HCT116 (cell line): Measurements from ENCODE around the gene TBC1D17. TPM values are rescaled to one million over a fixed set of nuclear protein-coding genes. Genes with fewer than 3 reads are reported as not detected.

ENCODE experiments used
- ATAC-seq: fragments of 200-7000 bp; cut with Tn5 transposase; 2 replicates; pipeline ENCODE4 v1.9.1; 2020; ENCODE audit warnings: mild to moderate bottlenecking, moderate library complexity
- BruUV-seq: library from RNA; stranded (reverse); fragments of 400-500 nt; replicated peaks from 2 replicates; lab custom pipeline; 2021; lab: Mats Ljungman, UMichigan
- CTCF ChIA-PET: fragments of 300-600 bp; sonication (Branson Sonifier 250); formaldehyde crosslinking; loops from one replicate; lab custom pipeline; 2021; ENCODE audit warnings: antibody characterized with exemption; lab: Charles Lee
- POLR2A ChIA-PET: fragments of 300-600, 350-600 bp; sonication (Branson Sonifier 250); formaldehyde crosslinking; loops from one replicate; lab custom pipeline; 2021; ENCODE audit warnings: antibody characterized with exemption; lab: Charles Lee
- RAD21 ChIA-PET, 2 experiments: fragments of 300-600 bp; sonication (Branson Sonifier 250); formaldehyde crosslinking; loops; one replicate each; lab custom pipeline; 2023; ENCODE audit warnings: low total read pairs in 2 of 2; ENCODE audit not compliant: uncharacterized antibody in 2 of 2, unreplicated experiment in 2 of 2, low non-redundant PET in 1 of 2; lab: Charles Lee
- DNase-seq: peaks from one replicate; pipeline ENCODE4 v3.0.0-alpha.2; 2010; ENCODE audit warnings: low read depth, low spot score
- H2AFZ ChIP-seq: fragments of 200-600 bp; shearing (Covaris generic), sonication (generic); 2 replicates; pipeline ENCODE4 v1.6.1; 2017; ENCODE audit warnings: low read depth, mixed run types, mixed read lengths, antibody characterized with exemption, low read length; ENCODE audit not compliant: poor library complexity, severe bottlenecking
- H3K27ac ChIP-seq: 2 replicates; pipeline ENCODE4 v1.5.1; 2012; ENCODE audit warnings: low read depth, low read length
- H3K27me3 ChIP-seq: fragments of 200-600 bp; sonication (generic); 2 replicates; pipeline ENCODE4 v1.6.1; 2016; ENCODE audit warnings: mixed run types, low read length, mixed read lengths; ENCODE audit not compliant: insufficient read depth
- H3K36me3 ChIP-seq, 2 experiments: fragments of 200-500 bp in 1 of 2; fragments of 200-600 bp in 1 of 2; sonication (Bioruptor generic) in 1 of 2; sonication (generic) in 1 of 2; 2 replicates each; pipeline versions ENCODE4 v1.5.1 to v1.6.1; 2014 to 2016; ENCODE audit warnings: low read length in 2 of 2, inconsistent platforms in 1 of 2, mixed read lengths in 1 of 2, mixed run types in 1 of 2; ENCODE audit not compliant: insufficient read depth in 2 of 2, control insufficient read depth in 1 of 2
- H3K4me1 ChIP-seq, 2 experiments: fragments of 200-600 bp in 1 of 2; sonication (generic) in 1 of 2; 2 replicates each; pipeline versions ENCODE4 v1.5.1 to v1.6.1; 2012 to 2017; ENCODE audit warnings: low read length in 2 of 2, inconsistent platforms in 1 of 2, mild to moderate bottlenecking in 1 of 2, mixed read lengths in 1 of 2, mixed run types in 1 of 2, moderate library complexity in 1 of 2; ENCODE audit not compliant: insufficient read depth in 2 of 2, control insufficient read depth in 1 of 2
- H3K4me2 ChIP-seq: fragments of 200-600 bp; sonication (generic); 2 replicates; pipeline ENCODE4 v1.6.1; 2017; ENCODE audit warnings: mixed run types, low read length, mixed read lengths
- H3K4me3 ChIP-seq, 2 experiments: fragments of 200-600 bp in 1 of 2; sonication (generic) in 1 of 2; replicated peaks in 1 of 2; 2 replicates each; pipeline ENCODE4 v1.5.1; 2011 to 2016; ENCODE audit warnings: low read length in 2 of 2, control low read depth in 1 of 2, low read depth in 1 of 2, mild to moderate bottlenecking in 1 of 2, mixed read lengths in 1 of 2, mixed run types in 1 of 2
- H3K79me2 ChIP-seq: fragments of 200-600 bp; sonication (generic); 2 replicates; pipeline ENCODE4 v1.6.1; 2017; ENCODE audit warnings: mild to moderate bottlenecking, mixed run types, low read length, moderate library complexity, mixed read lengths; ENCODE audit not compliant: insufficient read depth
- H3K9ac ChIP-seq: fragments of 200-600 bp; sonication (generic); 2 replicates; pipeline ENCODE4 v1.6.1; 2016; ENCODE audit warnings: low read length, mixed read lengths
- H3K9me2 ChIP-seq: fragments of 200-600 bp; sonication (generic), shearing (Covaris generic); 2 replicates; pipeline ENCODE4 v1.6.1; 2017; ENCODE audit warnings: mixed run types, mild to moderate bottlenecking, moderate library complexity; ENCODE audit not compliant: insufficient read depth
- H3K9me3 ChIP-seq, 2 experiments: fragments of 200-500 bp in 1 of 2; fragments of 200-600 bp in 1 of 2; sonication (Bioruptor generic) in 1 of 2; sonication (generic) in 1 of 2; 2 replicates each; pipeline ENCODE4 v1.6.1; 2014 to 2017; ENCODE audit warnings: low read length in 2 of 2, mixed read lengths in 2 of 2, inconsistent platforms in 1 of 2, low read depth in 1 of 2, mild to moderate bottlenecking in 1 of 2, mixed run types in 1 of 2, moderate library complexity in 1 of 2; ENCODE audit not compliant: control insufficient read depth in 1 of 2, insufficient read depth in 1 of 2
- H4K20me1 ChIP-seq: fragments of 200-600 bp; sonication (generic), shearing (Covaris generic); 2 replicates; pipeline ENCODE4 v1.6.1; 2017; ENCODE audit warnings: mixed run types, mild to moderate bottlenecking, moderate library complexity; ENCODE audit not compliant: insufficient read depth
- ATF3 ChIP-seq: IDR thresholded peaks from 2 replicates; pipeline ENCODE4 v1.6.1; 2012
- CBX3 ChIP-seq: IDR thresholded peaks from 2 replicates; pipeline ENCODE4 v1.6.1; 2012; ENCODE audit warnings: low read depth
- CEBPB ChIP-seq: IDR thresholded peaks from 2 replicates; pipeline ENCODE4 v1.6.1; 2012; ENCODE audit warnings: low read depth
- EGR1 ChIP-seq: IDR thresholded peaks from 2 replicates; pipeline ENCODE4 v1.6.1; 2012; ENCODE audit warnings: low read depth
- ELF1 ChIP-seq: IDR thresholded peaks from 2 replicates; pipeline ENCODE4 v1.6.1; 2012; ENCODE audit warnings: low read depth, borderline replicate concordance
- EZH2 ChIP-seq: fragments of 200-600 bp; sonication (generic); IDR thresholded peaks from 2 replicates; pipeline ENCODE4 v1.6.1; 2017; ENCODE audit warnings: antibody characterized with exemption, mixed run types
- FOSL1 ChIP-seq: IDR thresholded peaks from 2 replicates; pipeline ENCODE4 v1.6.1; 2012; ENCODE audit warnings: low read depth
- JUND ChIP-seq: IDR thresholded peaks from 2 replicates; pipeline ENCODE4 v1.6.1; 2012
- POLR2AphosphoS5 ChIP-seq: IDR thresholded peaks from 2 replicates; pipeline ENCODE4 v1.6.1; 2011; ENCODE audit warnings: mild to moderate bottlenecking, low read depth, low read length, moderate library complexity
- RAD21 ChIP-seq: IDR thresholded peaks from 2 replicates; pipeline ENCODE4 v1.6.1; 2012; ENCODE audit warnings: low read depth, mild to moderate bottlenecking
- SIN3A ChIP-seq: IDR thresholded peaks from 2 replicates; pipeline ENCODE4 v1.6.1; 2012; ENCODE audit warnings: low read depth
- SP1 ChIP-seq: IDR thresholded peaks from 2 replicates; pipeline ENCODE4 v1.6.1; 2012; ENCODE audit warnings: low read depth
- SRF ChIP-seq: IDR thresholded peaks from 2 replicates; pipeline ENCODE4 v1.6.1; 2012; ENCODE audit warnings: low read depth
- TCF7L2 ChIP-seq: IDR thresholded peaks from 2 replicates; pipeline ENCODE4 v1.7.0; 2011; ENCODE audit warnings: borderline replicate concordance, inconsistent platforms; ENCODE audit not compliant: insufficient read depth, insufficient read length; ENCODE audit errors: extremely low read depth
- YY1 ChIP-seq: IDR thresholded peaks from 2 replicates; pipeline ENCODE4 v1.6.1; 2011; ENCODE audit warnings: low read length, low read depth, moderate library complexity, mild to moderate bottlenecking; ENCODE audit not compliant: insufficient replicate concordance; ENCODE audit errors: extremely low read depth
- ZFX ChIP-seq: fragments of 450-650 bp; IDR thresholded peaks from 2 replicates; pipeline ENCODE4 v1.6.1; 2017
- ZNF274 ChIP-seq: fragments of 200-500 bp; sonication (Bioruptor generic); IDR thresholded peaks from 2 replicates; pipeline ENCODE4 v1.6.1; 2014; ENCODE audit warnings: mild to moderate bottlenecking, low read depth, low read length, inconsistent platforms
- intact Hi-C: fragments of 100-400 bp; cut with micrococcal nuclease; formaldehyde crosslinking; loops from 2 replicates; pipeline ENCODE4 v1.10.0; 2022
- total RNA-seq: library from RNA; stranded (reverse); gene quantifications from one replicate; pipeline ENCODE4 v1.2.1, GENCODE V29; 2021; ENCODE audit not compliant: unreplicated experiment
- TF ChIP-seq, protein P1 (sequence below): IDR thresholded peaks from 2 replicates; pipeline ENCODE4 v1.6.1; 2011; ENCODE audit warnings: mild to moderate bottlenecking, low read length, moderate library complexity; ENCODE audit not compliant: insufficient replicate concordance; ENCODE audit errors: extremely low read depth
- TF ChIP-seq, protein P2 (sequence below): IDR thresholded peaks from 2 replicates; pipeline ENCODE4 v1.6.1; 2012; ENCODE audit warnings: low read depth

Gene TBC1D17
- total RNA-seq, 1 experiment from 2014 or later: 32.9 TPM

DNA sequence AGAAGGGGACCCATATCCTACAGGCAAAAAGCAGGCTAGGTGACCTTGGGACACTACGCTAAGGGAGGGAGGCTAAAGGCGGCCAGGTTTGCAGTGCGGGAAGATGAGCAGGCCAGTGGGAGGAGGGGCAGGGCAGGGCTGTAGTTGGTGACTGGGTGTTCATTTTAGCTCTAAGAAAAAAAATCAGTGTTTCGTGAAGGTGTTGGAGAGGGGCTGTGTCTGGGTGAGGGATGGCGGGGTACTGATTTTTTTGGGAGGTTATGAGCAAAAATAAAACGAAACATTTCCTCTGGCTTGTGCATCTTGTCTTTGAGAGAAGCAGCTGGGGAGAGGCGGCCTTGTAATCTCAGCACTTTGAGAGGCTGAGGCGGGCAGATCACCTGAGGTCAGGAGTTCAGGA lies 56.1 kb downstream of the TBC1D17 start (continued):
- TF ChIP-seq, protein P1, sequence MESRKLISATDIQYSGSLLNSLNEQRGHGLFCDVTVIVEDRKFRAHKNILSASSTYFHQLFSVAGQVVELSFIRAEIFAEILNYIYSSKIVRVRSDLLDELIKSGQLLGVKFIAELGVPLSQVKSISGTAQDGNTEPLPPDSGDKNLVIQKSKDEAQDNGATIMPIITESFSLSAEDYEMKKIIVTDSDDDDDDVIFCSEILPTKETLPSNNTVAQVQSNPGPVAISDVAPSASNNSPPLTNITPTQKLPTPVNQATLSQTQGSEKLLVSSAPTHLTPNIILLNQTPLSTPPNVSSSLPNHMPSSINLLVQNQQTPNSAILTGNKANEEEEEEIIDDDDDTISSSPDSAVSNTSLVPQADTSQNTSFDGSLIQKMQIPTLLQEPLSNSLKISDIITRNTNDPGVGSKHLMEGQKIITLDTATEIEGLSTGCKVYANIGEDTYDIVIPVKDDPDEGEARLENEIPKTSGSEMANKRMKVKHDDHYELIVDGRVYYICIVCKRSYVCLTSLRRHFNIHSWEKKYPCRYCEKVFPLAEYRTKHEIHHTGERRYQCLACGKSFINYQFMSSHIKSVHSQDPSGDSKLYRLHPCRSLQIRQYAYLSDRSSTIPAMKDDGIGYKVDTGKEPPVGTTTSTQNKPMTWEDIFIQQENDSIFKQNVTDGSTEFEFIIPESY: no peak
- TF ChIP-seq ATF3 (no peak), ZNF274 (no peak), JUND (no peak), RAD21 (no peak), FOSL1 (no peak), CEBPB (no peak), POLR2AphosphoS5 (no peak), ELF1 (no peak), SP1 (no peak), SIN3A (no peak)

DNA sequence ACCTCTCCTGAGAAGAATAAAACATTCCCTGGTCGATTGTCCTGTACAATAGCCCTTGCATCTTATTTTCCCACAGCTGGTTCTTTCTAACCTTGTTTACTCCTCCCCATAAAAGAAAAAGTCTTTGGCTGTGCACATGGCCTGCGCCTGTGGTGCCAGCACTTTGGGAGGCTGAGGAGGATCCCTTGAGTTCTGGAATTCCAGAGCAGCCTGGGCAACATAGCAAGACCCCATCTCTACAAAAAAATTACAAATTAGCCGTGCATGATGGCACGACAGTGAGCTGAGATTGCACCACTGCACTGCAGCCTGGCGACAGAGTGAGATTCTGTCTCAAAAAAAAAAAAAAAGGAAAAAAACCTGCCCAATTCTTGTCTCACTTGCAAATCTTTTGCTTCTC lies 59.0 kb downstream of the TBC1D17 start:
- peaks cover 0 to 7% of the 10 kb centered on the region in 2 experiments; a peak in 1 of 4 replicates for H3K36me3 ChIP-seq
- H3K9me3 ChIP-seq: no peaks in the 10 kb centered on the region
- ATAC-seq (no peak), DNase-seq (no peak)
- H3K4me2 ChIP-seq: no peak overlapping the region
- H3K9me2 ChIP-seq: no peaks in the 10 kb centered on the region
- H3K9ac ChIP-seq: no peak overlapping the region
- no peak overlapping the region for H2AFZ ChIP-seq
- H4K20me1 ChIP-seq: no peaks in the 10 kb centered on the region
- POLR2A ChIA-PET: no interaction called here
- no peak overlapping the region for H3K4me3 ChIP-seq
- no peaks in the 10 kb centered on the region for H3K27me3 ChIP-seq
- no TSS peak for BruUV-seq
- intact Hi-C loops: no loop called here
- CTCF ChIA-PET: interaction anchor here (1.3 kb wide), 1 partner anchor 43 kb away, joined by 3 read pairs; no protein-coding TSS in a partner anchor
- H3K79me2 ChIP-seq: no peaks in the 10 kb centered on the region
- H3K4me1 ChIP-seq: peaks cover 4 to 5% of the 10 kb centered on the region in 2 experiments; a peak in 2 of 4 replicates
- RAD21 ChIA-PET: interaction anchor here in 1 of 2 experiments (0.7 kb wide), 1 partner anchor 15 kb away, joined by 4 read pairs; no protein-coding TSS in a partner anchor
- no peak overlapping the region for H3K27ac ChIP-seq
- TF ChIP-seq ATF3 (no peak), EZH2 (no peak), SP1 (no peak), ZFX (no peak), ELF1 (no peak), JUND (no peak), POLR2AphosphoS5 (no peak), YY1 (no peak), CBX3 (no peak), FOSL1 (no peak), EGR1 (no peak), SRF (no peak), CEBPB (no peak), TCF7L2 (no peak), SIN3A (no peak)
- TF ChIP-seq, protein P2, sequence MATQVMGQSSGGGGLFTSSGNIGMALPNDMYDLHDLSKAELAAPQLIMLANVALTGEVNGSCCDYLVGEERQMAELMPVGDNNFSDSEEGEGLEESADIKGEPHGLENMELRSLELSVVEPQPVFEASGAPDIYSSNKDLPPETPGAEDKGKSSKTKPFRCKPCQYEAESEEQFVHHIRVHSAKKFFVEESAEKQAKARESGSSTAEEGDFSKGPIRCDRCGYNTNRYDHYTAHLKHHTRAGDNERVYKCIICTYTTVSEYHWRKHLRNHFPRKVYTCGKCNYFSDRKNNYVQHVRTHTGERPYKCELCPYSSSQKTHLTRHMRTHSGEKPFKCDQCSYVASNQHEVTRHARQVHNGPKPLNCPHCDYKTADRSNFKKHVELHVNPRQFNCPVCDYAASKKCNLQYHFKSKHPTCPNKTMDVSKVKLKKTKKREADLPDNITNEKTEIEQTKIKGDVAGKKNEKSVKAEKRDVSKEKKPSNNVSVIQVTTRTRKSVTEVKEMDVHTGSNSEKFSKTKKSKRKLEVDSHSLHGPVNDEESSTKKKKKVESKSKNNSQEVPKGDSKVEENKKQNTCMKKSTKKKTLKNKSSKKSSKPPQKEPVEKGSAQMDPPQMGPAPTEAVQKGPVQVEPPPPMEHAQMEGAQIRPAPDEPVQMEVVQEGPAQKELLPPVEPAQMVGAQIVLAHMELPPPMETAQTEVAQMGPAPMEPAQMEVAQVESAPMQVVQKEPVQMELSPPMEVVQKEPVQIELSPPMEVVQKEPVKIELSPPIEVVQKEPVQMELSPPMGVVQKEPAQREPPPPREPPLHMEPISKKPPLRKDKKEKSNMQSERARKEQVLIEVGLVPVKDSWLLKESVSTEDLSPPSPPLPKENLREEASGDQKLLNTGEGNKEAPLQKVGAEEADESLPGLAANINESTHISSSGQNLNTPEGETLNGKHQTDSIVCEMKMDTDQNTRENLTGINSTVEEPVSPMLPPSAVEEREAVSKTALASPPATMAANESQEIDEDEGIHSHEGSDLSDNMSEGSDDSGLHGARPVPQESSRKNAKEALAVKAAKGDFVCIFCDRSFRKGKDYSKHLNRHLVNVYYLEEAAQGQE: no peak
